Natural killer cell (primary cell): ENCODE data around the gene ELMO1. TPM values are rescaled to one million over a fixed set of nuclear protein-coding genes. Genes with fewer than 3 reads are reported as not detected.

Source experiments
- ATAC-seq, 3 donors: fragments of 150-1000 bp in 2 of 3; fragments of 200-7000 bp in 1 of 3; cut with Tn5 transposase; 1 replicate in 1 of 3; 2 replicates in 2 of 3; pipeline ENCODE4 v1.10.0; 2021; ENCODE audit warnings: mild to moderate bottlenecking in 2 of 3, moderate library complexity in 2 of 3
- DNase-seq, 2 donors: peaks; one replicate each; pipeline versions ENCODE4 v3.0.0 to v3.0.0-alpha.2; 2013 to 2021; ENCODE audit warnings: mixed read lengths in 1 of 2
- H3K27ac ChIP-seq: one replicate; pipeline ENCODE4 v1.5.1; 2013; ENCODE audit warnings: mild to moderate bottlenecking, low read length
- H3K27me3 ChIP-seq: one replicate; pipeline ENCODE4 v1.6.1; 2013; ENCODE audit warnings: low read length; ENCODE audit not compliant: control insufficient read depth, insufficient read depth
- H3K36me3 ChIP-seq: one replicate; pipeline ENCODE4 v1.6.1; 2013; ENCODE audit warnings: low read length; ENCODE audit not compliant: control insufficient read depth, insufficient read depth
- H3K4me1 ChIP-seq: one replicate; pipeline ENCODE4 v1.6.1; 2013; ENCODE audit warnings: low read length; ENCODE audit not compliant: control insufficient read depth, insufficient read depth
- H3K4me3 ChIP-seq: one replicate; pipeline ENCODE4 v1.5.1; 2013; ENCODE audit warnings: low read length
- H3K9me3 ChIP-seq: one replicate; pipeline ENCODE4 v1.6.1; 2013; ENCODE audit warnings: low read length; ENCODE audit not compliant: control insufficient read depth, insufficient read depth
- H3K27ac Mint-ChIP-seq, 2 donors: one replicate each; pipeline ENCODE4 v1.8.0; 2022; ENCODE audit warnings: mild to moderate bottlenecking in 2 of 2, mixed read lengths in 2 of 2, moderate library complexity in 1 of 2
- H3K27me3 Mint-ChIP-seq, 2 donors: one replicate each; pipeline ENCODE4 v1.8.0; 2022; ENCODE audit warnings: low read depth in 2 of 2, mixed read lengths in 2 of 2
- H3K36me3 Mint-ChIP-seq: one replicate; pipeline ENCODE4 v1.8.0; 2022; ENCODE audit warnings: mixed read lengths
- H3K4me1 Mint-ChIP-seq, 2 donors: one replicate each; pipeline ENCODE4 v1.8.0; 2022; ENCODE audit warnings: mixed read lengths in 2 of 2
- H3K4me3 Mint-ChIP-seq: one replicate; pipeline ENCODE4 v1.8.0; 2022; ENCODE audit warnings: mild to moderate bottlenecking, moderate library complexity, mixed read lengths
- H3K9me3 Mint-ChIP-seq, 2 donors: one replicate each; pipeline ENCODE4 v1.8.0; 2022; ENCODE audit warnings: mixed read lengths in 2 of 2
- WGBS: methylation state at CpG from one replicate; pipeline ENCODE4 v1.1.7; 2013; ENCODE audit warnings: missing lambda C conversion rate; ENCODE audit not compliant: insufficient coverage; 5-methylcytosine and 5-hydroxymethylcytosine counted together
- intact Hi-C: fragments of 100-400 bp; cut with micrococcal nuclease; formaldehyde crosslinking; loops from one replicate; pipeline ENCODE4 v1.14.2; 2022
- total RNA-seq, 4 donors: library from RNA; stranded (reverse); fragments of 120-200 nt in 1 of 4; gene quantifications; one replicate each; pipeline versions ENCODE4 v1.2.3 to v1.2.4, GENCODE V29; 2013 to 2022
- TF ChIP-seq, protein P1 (sequence below): fragments of 200-600 bp; IDR thresholded peaks from one replicate; pipeline ENCODE4 v1.8.0; 2022; ENCODE audit warnings: antibody characterized with exemption

ELMO1 gene
- total RNA-seq, 3 donors from 2014 or later (not counting 1 experiment from before 2014, with no cell fraction given), result 127 to 147 (median 130) TPM

DNA sequence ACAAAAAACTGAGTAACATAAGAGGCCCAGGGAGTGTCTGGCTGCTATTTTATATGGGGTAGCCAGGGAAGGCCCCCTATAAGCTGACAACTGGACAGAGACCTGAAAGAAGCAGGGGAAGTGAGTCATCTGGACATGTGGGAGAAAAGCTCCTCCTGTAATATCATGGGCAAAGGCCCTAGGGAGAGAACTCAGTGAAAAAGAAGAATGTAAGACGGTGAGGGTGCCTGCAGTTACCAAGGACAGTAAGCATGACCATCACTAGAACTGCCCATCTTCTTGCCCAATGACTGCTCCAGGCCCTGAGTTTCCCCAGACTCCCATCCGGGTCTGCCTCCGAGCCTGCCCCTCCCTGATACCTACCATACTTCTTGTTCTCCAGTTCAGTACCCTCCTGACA, 2.3 kb downstream of the ELMO1 start:
- Histone ChIP-seq H3K4me1 (peaks cover 26% of the 10 kb centered on the region), H3K36me3 (no peaks in the 10 kb centered on the region), H3K4me3 (no peak overlapping the region), H3K9me3 (no peaks in the 10 kb centered on the region), H3K27me3 (no peaks in the 10 kb centered on the region), H3K27ac (peak overlapping the region; percentile 16)
- WGBS, result 100% methylated on average over 3 of the region's 3 CpGs
- Mint-ChIP-seq H3K4me3 (peak overlapping the region; percentile 99), H3K9me3 (no peaks in the 10 kb centered on the region), H3K27me3 (peaks cover under 1 to 6% of the 10 kb centered on the region in 2 donors), H3K4me1 (peaks cover 67 to 74% of the 10 kb centered on the region in 2 donors), H3K36me3 (peaks cover 5% of the 10 kb centered on the region), H3K27ac (peak overlapping the region; percentile 95 to 100)
- ATAC-seq, result no peak
- intact Hi-C loops, result loop anchor here (5.0 kb wide), 2 partner anchors 39 to 94 kb away; no protein-coding TSS in a partner anchor
- no peak for DNase-seq
- TF ChIP-seq, protein P1, sequence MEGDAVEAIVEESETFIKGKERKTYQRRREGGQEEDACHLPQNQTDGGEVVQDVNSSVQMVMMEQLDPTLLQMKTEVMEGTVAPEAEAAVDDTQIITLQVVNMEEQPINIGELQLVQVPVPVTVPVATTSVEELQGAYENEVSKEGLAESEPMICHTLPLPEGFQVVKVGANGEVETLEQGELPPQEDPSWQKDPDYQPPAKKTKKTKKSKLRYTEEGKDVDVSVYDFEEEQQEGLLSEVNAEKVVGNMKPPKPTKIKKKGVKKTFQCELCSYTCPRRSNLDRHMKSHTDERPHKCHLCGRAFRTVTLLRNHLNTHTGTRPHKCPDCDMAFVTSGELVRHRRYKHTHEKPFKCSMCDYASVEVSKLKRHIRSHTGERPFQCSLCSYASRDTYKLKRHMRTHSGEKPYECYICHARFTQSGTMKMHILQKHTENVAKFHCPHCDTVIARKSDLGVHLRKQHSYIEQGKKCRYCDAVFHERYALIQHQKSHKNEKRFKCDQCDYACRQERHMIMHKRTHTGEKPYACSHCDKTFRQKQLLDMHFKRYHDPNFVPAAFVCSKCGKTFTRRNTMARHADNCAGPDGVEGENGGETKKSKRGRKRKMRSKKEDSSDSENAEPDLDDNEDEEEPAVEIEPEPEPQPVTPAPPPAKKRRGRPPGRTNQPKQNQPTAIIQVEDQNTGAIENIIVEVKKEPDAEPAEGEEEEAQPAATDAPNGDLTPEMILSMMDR, result no peak

- ATAC-seq (no peak), DNase-seq (no peak)
- no peaks in the 10 kb centered on the region for H3K36me3 ChIP-seq
- TF ChIP-seq, protein P1, result no peak
- Mint-ChIP-seq H3K4me3 (no peak overlapping the region), H3K27ac (peak overlapping the region; percentile 95 to 100), H3K36me3 (peaks cover 5% of the 10 kb centered on the region), H3K27me3 (peaks cover 0 to 6% of the 10 kb centered on the region in 2 donors), H3K9me3 (no peaks in the 10 kb centered on the region), H3K4me1 (peaks cover 73 to 80% of the 10 kb centered on the region in 2 donors)
- H3K9me3 ChIP-seq, result no peaks in the 10 kb centered on the region
- H3K27me3 ChIP-seq, result no peaks in the 10 kb centered on the region
- peak overlapping the region; percentile 16 for H3K27ac ChIP-seq
- 100% methylated on average over 1 of the region's 1 CpG for WGBS
- peaks cover 31% of the 10 kb centered on the region for H3K4me1 ChIP-seq
- intact Hi-C loops, result loop anchor here (5.0 kb wide), 2 partner anchors 38 to 93 kb away; no protein-coding TSS in a partner anchor
- H3K4me3 ChIP-seq, result no peak overlapping the region
Observed at GRCh38 chr7:37445790-37446189, 2.9 kb downstream of the ELMO1 start.

DNA sequence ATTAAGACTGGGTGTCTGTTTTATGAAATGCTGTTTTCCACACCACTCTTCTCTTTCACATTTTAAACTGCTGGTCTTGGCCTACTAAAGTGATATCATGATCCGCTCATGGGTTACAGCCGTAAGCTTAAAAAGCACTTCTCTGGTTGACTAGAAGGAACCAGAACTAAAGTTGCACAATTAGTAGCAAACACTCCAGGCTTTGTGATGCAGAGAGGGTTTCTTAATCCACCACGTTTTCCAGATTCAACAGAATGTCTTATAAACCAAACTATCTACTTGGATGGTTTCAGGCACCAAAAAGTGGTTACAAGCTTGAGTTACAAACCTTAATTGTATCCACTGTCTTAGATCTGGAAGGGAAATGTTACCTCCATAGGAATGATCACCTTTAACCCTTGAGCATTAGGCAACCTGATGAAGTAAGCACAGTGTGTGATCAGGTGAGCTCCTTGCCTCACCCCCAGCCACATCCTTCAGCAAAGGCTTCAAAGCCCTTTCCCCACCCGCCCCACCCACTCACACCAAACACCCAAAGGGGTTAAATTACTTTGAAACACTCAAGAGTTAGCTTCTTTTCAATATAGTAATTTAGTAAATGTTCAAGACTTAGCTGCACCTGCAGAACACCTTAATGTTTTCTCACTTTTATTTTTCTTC, 3.5 kb downstream of the ELMO1 start:
- Mint-ChIP-seq H3K27ac (peak overlapping the region; percentile 95 to 100), H3K9me3 (no peaks in the 10 kb centered on the region), H3K27me3 (peaks cover 0 to 6% of the 10 kb centered on the region in 2 donors), H3K4me3 (no peak overlapping the region), H3K36me3 (peaks cover 5% of the 10 kb centered on the region), H3K4me1 (peaks cover 75 to 86% of the 10 kb centered on the region in 2 donors)
- intact Hi-C loops, result loop anchor here (5.0 kb wide), 2 partner anchors 38 to 93 kb away; no protein-coding TSS in a partner anchor
- H3K27me3 ChIP-seq, result no peaks in the 10 kb centered on the region
- no peak for DNase-seq
- H3K4me1 ChIP-seq, result peaks cover 37% of the 10 kb centered on the region
- H3K36me3 ChIP-seq, result no peaks in the 10 kb centered on the region
- WGBS, result 95% methylated on average over 3 of the region's 4 CpGs
- ATAC-seq, result no peak
- H3K9me3 ChIP-seq, result no peaks in the 10 kb centered on the region
- no peak overlapping the region for H3K27ac ChIP-seq
- TF ChIP-seq, protein P1, result no peak
- no peak overlapping the region for H3K4me3 ChIP-seq
